Endothelial cell of umbilical vein (primary cell): ENCODE results near the gene BCAS4. TPM values are rescaled to one million over a fixed set of nuclear protein-coding genes. Genes with fewer than 3 reads are reported as not detected.

ENCODE experiments used
- BruUV-seq: library from RNA; stranded (reverse); fragments of 400-500 nt; replicated peaks from 2 replicates; lab custom pipeline; 2021; lab: Mats Ljungman, UMichigan
- CTCF ChIA-PET: fragments of 300-600, 350-600 bp; sonication (Branson Sonifier 250); formaldehyde crosslinking; loops from one replicate; lab custom pipeline; 2021; ENCODE audit warnings: antibody characterized with exemption, inconsistent platforms; lab: Charles Lee
- POLR2A ChIA-PET: fragments of 300-600, 350-600 bp; sonication (Branson Sonifier 250); formaldehyde crosslinking; loops from one replicate; lab custom pipeline; 2021; ENCODE audit warnings: antibody characterized with exemption, inconsistent platforms; lab: Charles Lee
- DNase-seq: peaks from one replicate; pipeline ENCODE4 v3.0.0-alpha.2; 2011; ENCODE audit warnings: low read depth, low spot score
- FAIRE-seq: peaks from 2 replicates; lab custom pipeline; 2011; peaks lifted over from hg19 to GRCh38; lab: Jason Lieb, UNC
- H2AFZ ChIP-seq: 2 replicates; pipeline ENCODE4 v1.6.0; 2012; ENCODE audit warnings: low read depth, low read length, control low read depth, inconsistent platforms
- H3K27ac ChIP-seq: 2 replicates; pipeline ENCODE4 v1.5.1; 2011; ENCODE audit warnings: low read depth, mild to moderate bottlenecking, control low read depth, low read length, moderate library complexity; ENCODE audit not compliant: insufficient read depth
- H3K27me3 ChIP-seq, 2 experiments: 2 replicates each; pipeline versions ENCODE4 v1.6.0 to v1.6.1; 2011; ENCODE audit warnings: low read length in 2 of 2, mixed read lengths in 1 of 2; ENCODE audit not compliant: control insufficient read depth in 2 of 2, insufficient read depth in 2 of 2
- H3K36me3 ChIP-seq, 2 experiments: 2 replicates in 1 of 2; 3 replicates in 1 of 2; pipeline ENCODE4 v1.5.1; 2011; ENCODE audit warnings: low read length in 2 of 2, mild to moderate bottlenecking in 1 of 2, moderate library complexity in 1 of 2; ENCODE audit not compliant: control insufficient read depth in 2 of 2, insufficient read depth in 2 of 2; ENCODE audit errors: extremely low read depth in 1 of 2
- H3K4me1 ChIP-seq: 3 replicates; pipeline ENCODE4 v1.5.1; 2011; ENCODE audit warnings: mild to moderate bottlenecking, low read length; ENCODE audit not compliant: control insufficient read depth, insufficient read depth; ENCODE audit errors: extremely low read depth
- H3K4me2 ChIP-seq: 2 replicates; pipeline ENCODE4 v1.6.1; 2011; ENCODE audit warnings: low read length, control low read depth, mixed read lengths; ENCODE audit not compliant: insufficient read depth
- H3K4me3 ChIP-seq, 3 experiments: fragments of 200-600 bp in 1 of 3; sonication (generic), shearing (Covaris generic) in 1 of 3; replicated peaks in 1 of 3; 2 replicates each; pipeline ENCODE4 v1.5.1; 2011 to 2016; ENCODE audit warnings: control low read depth in 3 of 3, low read length in 3 of 3, mild to moderate bottlenecking in 2 of 3, inconsistent platforms in 1 of 3, low read depth in 1 of 3, moderate library complexity in 1 of 3; ENCODE audit not compliant: insufficient read depth in 1 of 3
- H3K79me2 ChIP-seq: 2 replicates; pipeline ENCODE4 v1.6.0; 2012; ENCODE audit warnings: low read length, inconsistent platforms; ENCODE audit not compliant: control insufficient read depth, insufficient read depth
- H3K9ac ChIP-seq: replicated peaks from 2 replicates; pipeline ENCODE3; 2011; ENCODE audit warnings: low read length, control low read depth; ENCODE audit not compliant: insufficient read depth; ENCODE audit errors: extremely low read depth
- H3K9me1 ChIP-seq: replicated peaks from 3 replicates; pipeline ENCODE4 v1.6.0; 2011; ENCODE audit warnings: mild to moderate bottlenecking, low read length; ENCODE audit not compliant: control insufficient read depth, insufficient read depth; ENCODE audit errors: extremely low read depth
- H3K9me3 ChIP-seq: replicated peaks from 2 replicates; pipeline ENCODE4 v1.5.1; 2012; ENCODE audit warnings: low read length, inconsistent platforms; ENCODE audit not compliant: control insufficient read depth, insufficient read depth
- H4K20me1 ChIP-seq: replicated peaks from 2 replicates; pipeline ENCODE3; 2011; ENCODE audit warnings: mild to moderate bottlenecking, low read length; ENCODE audit not compliant: control insufficient read depth, insufficient read depth; ENCODE audit errors: extremely low read depth
- CTCF ChIP-seq, 2 donors: IDR thresholded peaks; 1 replicate in 1 of 2; 2 replicates in 1 of 2; pipeline ENCODE4 v1.5.1; 2011; ENCODE audit warnings: low read length in 2 of 2, mild to moderate bottlenecking in 2 of 2, moderate library complexity in 2 of 2, control low read depth in 1 of 2, inconsistent platforms in 1 of 2, low read depth in 1 of 2; ENCODE audit not compliant: insufficient read depth in 1 of 2; ENCODE audit errors: extremely low read depth in 1 of 2
- EZH2 ChIP-seq: IDR thresholded peaks from 2 replicates; pipeline ENCODE4 v1.6.1; 2012; ENCODE audit warnings: borderline replicate concordance, low read depth, mild to moderate bottlenecking, moderate library complexity, low read length, inconsistent platforms; ENCODE audit not compliant: severe bottlenecking
- FOS ChIP-seq: IDR thresholded peaks from 2 replicates; pipeline ENCODE4 v1.6.1; 2011; ENCODE audit warnings: mild to moderate bottlenecking, low read length, moderate library complexity, borderline replicate concordance; ENCODE audit not compliant: insufficient read depth
- GATA2 ChIP-seq: IDR thresholded peaks from 2 replicates; pipeline ENCODE4 v1.7.0; 2011; ENCODE audit warnings: low read depth, mild to moderate bottlenecking, moderate library complexity, mixed read lengths, low read length; ENCODE audit not compliant: insufficient read length, insufficient read depth
- JUN ChIP-seq: IDR thresholded peaks from 2 replicates; pipeline ENCODE4 v1.6.1; 2011; ENCODE audit warnings: borderline replicate concordance, low read depth; ENCODE audit not compliant: insufficient read length, insufficient read depth
- MAX ChIP-seq: IDR thresholded peaks from 2 replicates; pipeline ENCODE4 v1.6.1; 2011; ENCODE audit not compliant: insufficient read depth, insufficient read length
- MYC ChIP-seq: IDR thresholded peaks from one replicate; pipeline ENCODE4 v1.6.1; 2011; ENCODE audit warnings: mild to moderate bottlenecking, low read depth, low read length
- POLR2A ChIP-seq: IDR thresholded peaks from 2 replicates; pipeline ENCODE4 v1.6.1; 2012; ENCODE audit warnings: low read depth, mild to moderate bottlenecking, control low read depth, low read length
- POLR2AphosphoS5 ChIP-seq: IDR thresholded peaks from 2 replicates; pipeline ENCODE4 v1.6.1; 2012; ENCODE audit warnings: low read depth, mild to moderate bottlenecking, control low read depth, low read length, moderate library complexity; ENCODE audit not compliant: insufficient read depth
- dilution Hi-C: fragments of 300-500 bp; cut with MboI; formaldehyde crosslinking; loops from one replicate; pipeline ENCODE4 v1.15.0; 2019; ENCODE audit warnings: low sequenced_read_pairs; ENCODE audit not compliant: extremely low pct_ligation_motif_present
- intact Hi-C: fragments of 100-400 bp; cut with micrococcal nuclease; formaldehyde crosslinking; loops from one replicate; pipeline ENCODE4 v1.10.0; 2022
- polyA plus RNA-seq, 4 experiments: library from polyadenylated mRNA; depleted of rRNA in 3 of 4; stranded (reverse) in 3 of 4; unstranded in 1 of 4; fragments of >200 nt; gene quantifications; 2 replicates each; pipeline versions ENCODE4 v1.2.1 to v1.2.3, GENCODE V29; 2011 to 2012; ENCODE audit warnings: missing spikeins in 1 of 4
- total RNA-seq: library from RNA; stranded (reverse); gene quantifications from 2 replicates; pipeline ENCODE4 v1.2.3, GENCODE V29; 2021

Gene BCAS4
- total and polyA plus RNA-seq, 2 donors (not counting 3 experiments of a cell fraction or from before 2014, with no cell fraction given), result 1.0 to 1.5 TPM

- H3K79me2 ChIP-seq, result no peaks in the 10 kb centered on the region
- no peak overlapping the region for H3K4me3 ChIP-seq
- no peak overlapping the region for H3K4me2 ChIP-seq
- DNase-seq (no peak), FAIRE-seq (no peak)
- H3K9ac ChIP-seq, result no peak overlapping the region
- H3K9me1 ChIP-seq, result no peaks in the 10 kb centered on the region
- TF ChIP-seq JUN, result no peak
- no peak for TF ChIP-seq FOS
- TF ChIP-seq POLR2AphosphoS5, result no peak
- no peak for TF ChIP-seq EZH2
- TF ChIP-seq MAX, result no peak
- TF ChIP-seq GATA2, result no peak
- no peak for TF ChIP-seq MYC
- TF ChIP-seq CTCF (IDR thresholded peaks at IDR 0.05; ENCODE audit: extremely low read depth in 1 of 2, insufficient read depth in 1 of 2, low read depth in 1 of 2, low read length in 2 of 2), result no peak
- TF ChIP-seq POLR2A, result no peak
- peaks cover 0 to 1% of the 10 kb centered on the region in 2 experiments for H3K27me3 ChIP-seq
- no peaks in the 10 kb centered on the region for H3K4me1 ChIP-seq
- no peaks in the 10 kb centered on the region for H4K20me1 ChIP-seq
- CTCF ChIA-PET, result no interaction called here
- no peaks in the 10 kb centered on the region for H3K36me3 ChIP-seq
- dilution Hi-C loops (no loop called here), intact Hi-C loops (no loop called here)
- no peak overlapping the region for H2AFZ ChIP-seq
- H3K9me3 ChIP-seq, result no peaks in the 10 kb centered on the region
- POLR2A ChIA-PET, result no interaction called here
- no peak overlapping the region for H3K27ac ChIP-seq
- BruUV-seq, result no TSS peak
Observed at GRCh38 chr20:50810063-50810462, 15.2 kb downstream of the BCAS4 start.
